HG02798 (cell line): Measurements from ENCODE around the gene CFAP299.
"Not testable (repeated sequence)": the region's sequence is repeated elsewhere in the genome, so short reads cannot be mapped to it uniquely, and the experiment has no call there.

Source experiments
- ATAC-seq: cut with Tn5 transposase; IDR thresholded peaks from one replicate; pipeline ENCODE4 v1.9.1; 2021; ENCODE audit warnings: mild to moderate bottlenecking; ENCODE audit not compliant: unreplicated experiment, poor library complexity

Gene CFAP299

GRCh38 chr4:80439294-80440061 lies 103.9 kb downstream of the CFAP299 start:
- ATAC-seq, result not testable (repeated sequence)

GRCh38 chr4:80446248-80446647 lies 110.7 kb downstream of the CFAP299 start:
- no peak for ATAC-seq

GRCh38 chr4:80446664-80447063 lies 111.1 kb downstream of the CFAP299 start:
- no peak for ATAC-seq

GRCh38 chr4:80447493-80447892 lies 112.0 kb downstream of the CFAP299 start:
- ATAC-seq, result no peak

- ATAC-seq, result no peak
These were observed 112.5 kb downstream of the CFAP299 start for GRCh38 chr4:80448056-80448455.

GRCh38 chr4:80452055-80452454 lies 116.5 kb downstream of the CFAP299 start:
- ATAC-seq, result no peak

- ATAC-seq, result no peak
These were observed 117.2 kb downstream of the CFAP299 start for GRCh38 chr4:80452768-80453167.

GRCh38 chr4:80454040-80454439 lies 118.5 kb downstream of the CFAP299 start:
- no peak for ATAC-seq

- no peak for ATAC-seq
These were observed 119.0 kb downstream of the CFAP299 start for GRCh38 chr4:80454556-80454955.

GRCh38 chr4:80459918-80460473 lies 124.5 kb downstream of the CFAP299 start:
- no peak for ATAC-seq

GRCh38 chr4:80461412-80461811 lies 125.9 kb downstream of the CFAP299 start:
- ATAC-seq, result no peak

GRCh38 chr4:80462621-80463091 lies 127.1 kb downstream of the CFAP299 start:
- peak; percentile 61 for ATAC-seq

- ATAC-seq, result no peak
These were observed 128.0 kb downstream of the CFAP299 start for GRCh38 chr4:80463509-80463908.

- no peak for ATAC-seq
These were observed 129.7 kb downstream of the CFAP299 start for GRCh38 chr4:80465238-80465637.

GRCh38 chr4:80465736-80466135 lies 130.2 kb downstream of the CFAP299 start:
- no peak for ATAC-seq

GRCh38 chr4:80466618-80467017 lies 131.1 kb downstream of the CFAP299 start:
- ATAC-seq, result no peak

GRCh38 chr4:80471756-80472155 lies 136.2 kb downstream of the CFAP299 start:
- ATAC-seq, result no peak

GRCh38 chr4:80475236-80475635 lies 139.7 kb downstream of the CFAP299 start:
- ATAC-seq, result no peak

GRCh38 chr4:80475798-80476197 lies 140.3 kb downstream of the CFAP299 start:
- ATAC-seq, result no peak

GRCh38 chr4:80484712-80485111 lies 149.2 kb downstream of the CFAP299 start:
- ATAC-seq, result no peak

- no peak for ATAC-seq
These were observed 151.1 kb downstream of the CFAP299 start for GRCh38 chr4:80486603-80487002.

- no peak for ATAC-seq
These were observed 154.3 kb downstream of the CFAP299 start for GRCh38 chr4:80489798-80490197.
